GM23248 (cell line): ENCODE results near the gene GCK.

ENCODE experiments used
- EZH2 ChIP-seq: fragments of 200-600 bp; sonication (generic); IDR thresholded peaks from 2 replicates; pipeline ENCODE4 v1.6.1; 2018; ENCODE audit warnings: antibody characterized with exemption, mild to moderate bottlenecking; ENCODE audit not compliant: insufficient read depth, poor library complexity, severe bottlenecking
- EZH2phosphoT487 ChIP-seq: fragments of 200-600 bp; sonication (generic); IDR thresholded peaks from 2 replicates; pipeline ENCODE4 v1.6.1; 2018; ENCODE audit warnings: antibody characterized with exemption, moderate library complexity, mild to moderate bottlenecking, low read depth; ENCODE audit not compliant: insufficient read depth

DNA sequence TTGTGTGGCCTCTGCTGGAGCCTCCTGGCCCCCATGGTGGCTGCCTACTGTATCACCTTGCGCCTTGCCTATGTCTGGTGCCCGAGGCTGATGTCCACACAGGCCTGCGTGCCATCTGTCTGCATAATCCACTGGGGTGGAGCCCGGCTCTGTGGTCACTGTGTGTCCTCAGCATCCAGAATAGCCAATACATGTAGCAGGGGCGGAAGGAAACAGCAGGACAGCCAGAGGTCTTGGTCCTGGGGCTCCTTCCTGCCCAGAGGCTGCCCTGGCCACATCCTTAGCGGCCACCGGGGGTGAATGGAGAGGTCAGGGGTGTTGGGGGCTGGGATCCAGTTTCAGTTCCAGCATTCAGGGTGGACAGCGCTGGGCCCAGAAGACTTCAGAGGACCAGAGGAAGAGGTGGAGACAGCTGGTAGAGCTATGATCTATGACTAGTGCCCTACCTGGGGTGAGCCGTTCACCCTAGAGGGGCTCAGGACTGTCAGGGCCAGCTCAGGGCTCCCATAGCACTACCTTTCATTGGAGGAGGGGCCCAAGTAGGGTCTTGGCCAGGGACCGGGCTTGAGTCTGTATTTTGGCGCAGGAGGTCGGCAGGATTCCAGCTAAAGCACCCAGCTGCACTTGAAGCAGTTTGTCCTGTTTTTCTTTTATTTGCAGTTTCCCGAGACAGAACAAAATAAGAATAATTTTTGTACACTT is 27.4 kb upstream of the GCK start:
- no peak for TF ChIP-seq EZH2
- TF ChIP-seq EZH2phosphoT487 = no peak
